ENCODE results near the gene POLR2J3.
"Not testable (repeated sequence)": the region's sequence is repeated elsewhere in the genome, so short reads cannot be mapped to it uniquely, and the experiment has no call there.

Gene POLR2J3

DNA sequence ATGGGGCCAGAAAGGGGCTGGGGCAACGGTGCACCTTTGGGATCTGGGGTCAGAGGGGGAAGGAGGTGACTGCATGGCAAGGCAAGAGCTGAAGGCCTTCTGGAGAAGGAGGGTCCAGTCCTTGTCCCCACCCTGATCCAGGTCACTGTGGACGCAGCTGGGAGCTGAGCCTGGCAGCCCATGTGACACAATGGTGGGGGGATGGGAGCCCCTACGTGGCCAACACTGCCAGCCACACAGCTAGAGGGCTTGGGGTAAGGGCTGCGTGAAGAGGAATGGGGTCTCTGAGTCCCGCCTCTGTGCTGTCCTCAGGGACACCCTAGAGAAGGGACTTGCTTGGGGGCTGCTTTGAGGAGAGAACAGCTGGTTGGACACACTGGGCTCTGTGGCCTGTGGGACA lies 9.3 kb upstream of the POLR2J3 start:
- DNase-seq: not testable (repeated sequence)

DNA sequence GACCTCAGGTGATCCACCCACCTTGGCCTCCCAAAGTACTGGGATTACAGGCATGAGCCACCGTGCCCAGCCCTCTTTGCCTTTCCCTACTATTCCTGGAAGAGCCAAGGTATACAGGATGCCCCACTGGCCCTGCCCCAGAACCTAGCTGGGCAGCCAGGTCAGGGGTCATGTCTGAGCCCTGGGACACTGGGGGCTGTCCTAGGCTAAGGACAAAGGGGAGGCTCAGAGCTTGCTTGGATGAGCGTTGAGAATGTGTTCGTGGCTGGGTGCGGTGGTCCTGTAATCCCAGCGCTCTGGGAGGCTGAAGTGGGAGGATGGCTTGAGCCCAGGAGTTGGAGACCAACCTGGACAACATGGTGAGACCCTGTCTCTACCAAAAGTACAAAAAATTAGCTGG lies 6.1 kb upstream of the POLR2J3 start:
- DNase-seq: not testable (repeated sequence)

DNA sequence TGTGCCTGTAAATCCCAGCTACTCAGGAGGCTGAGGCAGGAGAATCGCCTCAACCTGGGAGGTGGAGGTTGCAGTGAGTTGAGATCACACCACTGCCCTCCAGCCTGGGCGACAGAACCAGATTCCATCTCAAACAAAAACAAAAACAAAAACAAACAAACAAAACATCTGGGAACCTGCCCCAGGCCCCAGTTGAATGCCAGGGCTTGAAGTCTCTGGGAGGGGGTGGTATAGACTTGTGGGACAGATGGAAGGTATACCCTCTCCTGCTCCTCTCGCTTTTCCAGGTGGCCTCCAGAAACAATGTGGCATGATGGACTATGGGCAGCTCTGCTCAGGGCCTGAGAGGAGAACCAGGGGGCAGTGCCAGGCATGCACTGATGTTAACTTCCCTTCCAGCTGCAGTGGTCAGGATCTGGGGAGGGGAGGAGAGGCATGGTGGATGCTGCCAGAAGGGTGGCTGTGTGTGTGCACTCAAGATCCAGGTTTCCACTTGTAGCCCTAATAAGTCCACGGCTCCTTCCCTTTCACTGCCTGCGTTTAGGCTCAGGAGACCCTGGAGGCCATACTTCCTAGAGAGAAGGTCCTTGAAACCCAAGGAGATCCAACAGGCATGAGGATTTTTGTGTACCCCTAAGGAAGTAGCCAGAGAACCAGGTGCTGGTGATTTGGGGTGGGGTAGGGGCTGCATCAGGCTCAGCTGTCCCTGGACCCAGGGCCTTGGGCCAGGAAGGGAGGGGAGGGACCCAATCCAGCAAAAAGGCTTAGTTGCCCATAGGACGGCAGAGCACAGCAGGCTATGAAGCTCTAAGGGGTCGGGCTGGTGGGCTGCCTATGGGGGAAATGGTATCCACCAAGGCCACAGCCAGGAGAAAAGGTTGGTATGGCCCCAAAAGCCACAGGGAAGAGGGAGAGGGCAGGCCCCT lies 5.2 kb upstream of the POLR2J3 start:
- DNase-seq: not testable (repeated sequence)

DNA sequence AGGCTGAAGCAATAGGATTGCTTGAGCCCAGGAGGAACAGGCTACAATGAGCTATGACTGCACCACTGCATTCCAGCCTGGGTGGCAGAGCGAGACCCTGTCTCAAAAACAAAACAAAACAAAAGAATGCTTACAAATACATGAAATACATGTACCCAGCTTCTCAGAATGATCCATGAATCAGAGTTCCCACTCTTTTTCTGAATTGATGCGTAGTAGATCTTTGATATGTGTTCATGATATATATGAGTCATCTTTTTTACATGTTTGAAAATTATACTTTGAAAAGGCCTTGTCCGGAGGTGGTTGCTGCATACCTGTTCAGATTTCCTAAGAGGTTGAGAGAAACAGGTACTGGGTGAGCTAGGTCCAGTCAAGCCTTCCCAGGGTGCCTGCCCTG lies 4.0 kb upstream of the POLR2J3 start:
- not testable (repeated sequence) for DNase-seq

DNA sequence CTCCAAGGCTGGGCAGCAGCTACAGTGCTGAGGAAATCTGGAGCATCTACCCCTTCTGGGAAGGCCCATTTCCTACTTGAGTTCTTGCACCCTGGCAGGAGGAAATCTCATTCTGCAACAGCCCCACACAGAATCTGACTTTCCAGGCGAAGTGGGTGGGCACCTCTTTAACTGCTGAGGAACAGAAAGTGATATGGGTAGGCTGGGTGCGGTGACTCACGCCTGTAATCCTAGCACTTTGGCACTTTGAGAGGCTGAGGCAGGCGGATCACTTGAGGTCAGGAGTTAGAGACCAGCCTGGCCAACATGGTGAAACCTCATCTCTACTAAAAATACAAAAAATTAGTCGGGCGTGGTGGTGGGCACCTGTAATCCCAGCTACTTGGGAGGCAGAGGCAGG lies 2.2 kb upstream of the POLR2J3 start:
- DNase-seq: not testable (repeated sequence)

DNA sequence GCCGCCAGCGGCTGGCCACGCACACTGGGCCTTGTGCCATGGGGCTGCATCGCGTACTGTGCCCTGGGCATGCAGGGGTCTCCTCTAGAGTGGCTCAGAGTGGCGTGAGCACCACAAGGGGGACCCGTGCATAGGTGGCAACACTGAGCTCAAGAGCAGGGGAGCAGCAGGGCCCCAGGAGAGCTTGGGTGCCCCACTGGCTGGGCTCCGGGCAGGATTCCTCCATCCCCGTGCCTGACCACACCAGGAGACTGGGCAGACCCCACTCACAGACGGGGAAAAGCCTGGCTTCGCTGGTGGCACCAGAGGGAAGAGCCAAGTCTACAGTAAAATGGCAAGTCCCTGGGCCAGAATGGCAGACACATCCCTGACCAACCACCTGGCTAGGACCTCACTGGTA lies 3.8 kb downstream of the POLR2J3 start:
- DNase-seq: not testable (repeated sequence)

DNA sequence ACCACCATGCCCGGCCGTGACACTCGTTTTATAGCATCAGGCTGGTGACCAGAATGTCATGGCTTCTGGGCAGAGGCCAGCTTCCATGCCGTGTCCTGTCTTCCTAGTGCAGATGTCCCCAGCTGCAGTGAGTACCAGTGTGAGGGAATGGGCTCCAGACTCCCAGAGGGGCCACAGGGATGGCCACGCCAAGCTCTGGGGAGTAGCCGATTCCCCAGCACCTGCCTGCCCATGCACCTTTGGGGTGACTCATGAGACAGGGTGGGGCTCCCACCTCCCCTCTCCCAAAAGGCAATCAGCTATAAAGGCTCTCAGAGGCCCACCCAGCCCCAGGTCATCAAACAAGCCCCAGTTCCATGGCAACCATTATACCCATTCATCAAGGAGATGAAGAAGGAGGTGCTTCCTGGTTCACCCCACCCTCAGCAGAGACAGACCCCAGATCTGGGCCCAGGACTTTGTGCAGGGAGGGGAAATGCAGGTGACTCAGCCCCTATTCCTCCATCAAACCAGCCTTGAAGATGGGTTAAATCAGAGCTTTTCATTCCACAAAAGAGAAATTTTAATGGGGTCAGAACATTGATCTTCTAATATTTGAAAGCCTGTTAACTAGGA lies 21.5 kb downstream of the POLR2J3 start, which contains the start of gene SPDYE2:
SPDYE2 (plus strand) TSS at position 419 of the 615 bp plus-strand sequence. CDS start 2,030 bp downstream, outside the sequence.
- DNase-seq: not testable (repeated sequence)

DNA sequence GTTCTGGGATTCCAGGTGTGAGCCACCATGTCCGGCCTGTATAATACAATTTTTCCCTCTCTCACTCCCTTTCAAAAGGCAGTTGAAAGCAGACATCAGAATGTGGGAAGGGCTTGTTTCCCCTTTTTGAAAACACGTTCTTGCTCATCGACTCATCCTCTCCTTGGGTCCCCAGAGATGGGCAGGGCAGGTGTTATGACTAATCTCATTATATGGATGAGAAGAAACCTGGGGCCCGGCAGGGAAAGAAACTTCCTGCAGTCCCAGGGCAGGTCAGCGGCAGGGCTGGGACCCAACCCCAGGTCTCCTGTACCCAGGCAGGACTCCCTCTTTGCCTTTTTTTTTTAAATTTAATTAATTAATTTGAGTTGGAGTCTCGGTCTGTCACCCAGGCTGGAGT lies 26.0 kb downstream of the POLR2J3 start:
- not testable (repeated sequence) for DNase-seq

DNA sequence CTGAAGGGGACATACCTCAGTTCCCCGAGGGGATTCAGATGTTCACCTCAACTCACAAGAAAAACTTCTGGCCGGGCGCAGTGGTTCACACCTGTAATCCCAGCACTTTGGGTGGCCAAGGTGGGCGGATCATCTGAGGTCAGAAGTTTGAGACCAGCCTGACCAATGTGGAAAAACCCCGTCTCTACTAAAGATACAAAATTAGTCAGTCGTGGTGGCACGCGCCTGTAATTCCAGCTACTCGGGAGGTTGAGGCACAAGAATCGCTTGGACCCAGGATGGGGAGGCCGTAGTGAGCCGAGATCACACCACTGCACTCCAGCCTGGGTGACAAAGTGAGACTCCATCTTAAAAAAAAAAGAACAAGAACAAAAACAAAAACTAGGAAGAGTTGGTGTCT lies 27.1 kb downstream of the POLR2J3 start:
- not testable (repeated sequence) for DNase-seq

DNA sequence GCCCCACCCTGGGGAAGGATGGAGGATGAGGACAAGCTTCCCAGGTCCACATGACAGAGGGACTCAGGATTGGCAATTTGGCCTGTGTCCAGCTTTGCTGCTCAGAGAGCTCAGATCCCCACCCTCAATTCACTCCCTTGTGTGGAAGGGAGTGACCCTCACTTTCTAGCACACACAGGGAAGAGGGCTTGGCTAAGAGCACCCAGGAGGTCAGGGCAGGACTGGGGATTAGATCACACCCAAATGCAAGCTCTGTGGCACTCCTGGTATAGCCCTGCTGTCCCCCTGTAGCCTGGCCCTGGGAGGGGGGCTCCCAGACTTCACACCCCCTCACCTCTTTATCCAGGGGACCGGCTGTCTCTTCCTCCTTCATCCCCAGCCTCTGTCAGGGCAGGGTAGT lies 28.0 kb downstream of the POLR2J3 start:
- not testable (repeated sequence) for DNase-seq

DNA sequence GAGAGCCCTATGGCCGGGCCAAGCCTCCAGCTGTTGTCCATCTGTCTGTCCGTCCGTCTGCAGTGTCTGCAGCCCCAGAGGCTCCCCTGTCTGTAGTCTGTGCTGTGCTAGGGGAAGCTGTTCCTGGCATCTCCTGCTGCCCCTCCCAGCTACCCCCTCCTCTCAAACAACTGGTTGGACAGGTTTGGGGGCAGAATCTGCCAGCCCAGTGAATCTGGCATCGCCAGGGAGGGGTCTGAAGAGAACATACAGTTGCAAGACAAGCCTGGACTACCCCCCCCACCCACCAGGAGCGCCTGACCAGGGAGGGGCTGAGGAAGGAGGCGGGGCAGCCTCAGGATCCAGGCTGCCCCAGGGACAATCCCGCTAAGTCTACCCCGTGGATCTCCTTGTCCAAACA lies 28.8 kb downstream of the POLR2J3 start, which contains the start of gene UPK3BL2:
UPK3BL2 (minus strand) TSS at position 101 of the 400 bp plus-strand sequence; CDS start at position 41, 60 bp downstream.
- not testable (repeated sequence) for DNase-seq

DNA sequence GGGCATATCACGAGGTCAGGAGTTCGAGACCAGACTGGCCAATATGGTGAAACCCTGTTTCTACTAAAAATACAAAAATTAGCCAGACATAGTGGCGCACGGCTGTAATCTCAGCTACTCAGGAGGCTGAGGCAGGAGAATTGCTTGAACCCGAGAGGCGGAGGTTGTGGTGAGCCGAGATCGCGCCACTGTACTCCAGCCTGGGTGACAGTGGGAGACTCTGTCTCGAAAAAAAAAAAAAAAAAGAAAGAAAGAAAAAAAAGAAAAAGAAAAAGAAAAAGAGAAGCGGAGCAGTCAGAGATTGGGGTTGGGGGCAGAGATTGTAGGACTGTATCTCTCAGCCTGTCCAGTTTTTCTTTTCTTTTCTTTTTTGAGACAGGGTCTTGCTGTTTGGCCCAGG lies 29.6 kb downstream of the POLR2J3 start:
- not testable (repeated sequence) for DNase-seq

DNA sequence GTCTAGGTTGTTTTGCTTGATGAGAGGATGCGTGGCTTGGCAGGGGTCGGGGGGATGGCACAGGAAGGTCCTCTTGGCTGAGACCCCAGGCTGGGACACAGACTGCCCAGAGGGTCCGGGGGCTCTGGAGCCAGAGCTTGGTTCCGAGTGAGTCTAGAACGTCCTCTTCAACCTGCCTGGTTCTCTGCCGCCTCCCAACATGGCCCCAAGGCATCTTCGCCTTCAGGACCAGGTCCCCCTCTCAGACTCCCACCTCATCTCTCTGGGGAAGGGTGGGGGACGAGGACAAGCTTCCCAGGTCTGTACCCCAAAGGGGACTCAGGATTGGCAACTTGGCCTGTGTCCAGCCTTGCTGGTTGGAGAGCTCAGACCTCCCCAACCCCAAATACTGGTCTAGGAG lies 30.3 kb downstream of the POLR2J3 start:
- not testable (repeated sequence) for DNase-seq

DNA sequence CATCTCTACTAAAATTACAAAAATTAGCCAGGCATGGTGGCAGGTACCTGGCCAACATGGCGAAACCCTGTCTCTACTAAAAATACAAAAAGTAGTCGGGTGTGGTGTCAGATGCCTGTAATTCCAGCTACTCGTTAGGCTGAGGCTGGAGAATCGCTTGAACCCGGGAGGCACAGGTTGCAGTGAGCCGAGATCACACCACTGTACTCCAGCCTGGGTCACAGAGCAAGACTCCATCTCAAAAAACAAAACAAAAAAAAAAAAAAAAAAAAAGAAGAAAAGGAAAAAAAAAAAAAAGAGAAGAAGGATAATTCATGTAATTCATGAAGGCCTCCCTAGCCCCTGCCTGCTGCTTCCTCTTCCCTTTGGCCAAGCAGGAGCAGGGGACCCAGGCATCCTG lies 31.8 kb downstream of the POLR2J3 start:
- not testable (repeated sequence) for DNase-seq

DNA sequence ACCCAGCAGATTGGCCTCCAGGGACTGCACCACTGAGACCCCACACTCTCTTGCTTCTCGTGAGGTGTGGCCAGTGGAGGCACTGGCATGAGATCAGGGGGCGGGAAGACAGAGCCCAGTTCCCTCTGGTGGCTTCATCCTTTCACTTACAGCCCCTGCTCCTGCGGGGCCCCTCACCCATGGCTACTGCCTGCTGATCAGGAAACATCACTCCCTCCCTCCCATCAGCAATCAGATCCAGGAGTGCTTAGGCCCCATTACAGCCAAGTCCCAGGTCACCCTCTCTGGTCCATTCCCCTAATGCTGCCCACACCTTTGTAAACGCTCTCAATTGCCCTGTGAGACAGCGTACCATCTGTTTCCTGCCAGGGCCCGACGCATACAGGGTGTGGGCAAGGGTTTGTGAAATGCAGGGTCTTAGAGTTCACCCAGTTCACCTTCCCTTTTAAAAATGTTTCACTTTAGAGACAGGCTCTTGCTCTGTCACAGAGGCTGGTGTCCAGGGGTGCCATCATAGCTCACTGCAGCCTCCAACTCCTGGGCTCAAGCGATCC lies 37.2 kb downstream of the POLR2J3 start:
- DNase-seq: not testable (repeated sequence)

DNA sequence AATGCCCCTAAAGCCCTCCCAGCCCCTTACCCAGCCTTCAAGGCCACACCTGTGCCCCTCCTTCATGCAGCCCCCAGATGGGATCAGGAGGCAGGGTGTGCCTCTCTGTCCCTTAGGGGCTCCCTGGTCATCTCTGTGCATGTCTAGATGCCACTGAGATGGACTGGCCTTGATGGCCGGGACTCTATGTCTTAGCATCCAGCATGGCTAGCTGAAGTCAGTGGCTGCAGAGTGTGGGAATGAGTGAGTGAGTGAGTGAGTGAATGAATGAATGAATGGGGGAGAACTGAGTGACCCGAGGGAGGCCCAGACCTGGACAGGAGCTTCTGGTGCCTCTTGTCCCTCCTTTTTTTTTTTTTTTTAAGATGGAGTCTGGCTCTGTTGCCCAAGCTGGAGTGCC lies 40.3 kb downstream of the POLR2J3 start:
- not testable (repeated sequence) for DNase-seq

DNA sequence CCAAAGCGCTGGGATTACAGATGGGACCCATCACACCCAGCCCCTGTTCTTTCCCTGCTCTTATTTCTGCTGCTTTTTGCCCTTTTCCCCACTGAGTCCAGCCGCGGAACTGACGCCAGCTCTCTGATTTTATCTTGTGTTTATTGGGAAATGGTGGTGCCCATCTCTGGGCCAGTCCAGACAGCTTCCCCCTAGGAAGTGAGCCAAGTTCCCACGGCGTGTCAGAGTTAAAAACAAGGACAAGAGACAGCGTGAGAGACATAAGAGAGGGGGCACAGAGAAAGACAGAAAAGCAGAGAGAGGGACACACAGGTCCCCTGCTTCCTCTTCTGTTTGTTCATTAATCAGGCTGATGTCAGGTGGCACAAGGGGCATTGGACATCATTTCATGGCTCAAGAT lies 40.8 kb downstream of the POLR2J3 start:
- DNase-seq: not testable (repeated sequence)

DNA sequence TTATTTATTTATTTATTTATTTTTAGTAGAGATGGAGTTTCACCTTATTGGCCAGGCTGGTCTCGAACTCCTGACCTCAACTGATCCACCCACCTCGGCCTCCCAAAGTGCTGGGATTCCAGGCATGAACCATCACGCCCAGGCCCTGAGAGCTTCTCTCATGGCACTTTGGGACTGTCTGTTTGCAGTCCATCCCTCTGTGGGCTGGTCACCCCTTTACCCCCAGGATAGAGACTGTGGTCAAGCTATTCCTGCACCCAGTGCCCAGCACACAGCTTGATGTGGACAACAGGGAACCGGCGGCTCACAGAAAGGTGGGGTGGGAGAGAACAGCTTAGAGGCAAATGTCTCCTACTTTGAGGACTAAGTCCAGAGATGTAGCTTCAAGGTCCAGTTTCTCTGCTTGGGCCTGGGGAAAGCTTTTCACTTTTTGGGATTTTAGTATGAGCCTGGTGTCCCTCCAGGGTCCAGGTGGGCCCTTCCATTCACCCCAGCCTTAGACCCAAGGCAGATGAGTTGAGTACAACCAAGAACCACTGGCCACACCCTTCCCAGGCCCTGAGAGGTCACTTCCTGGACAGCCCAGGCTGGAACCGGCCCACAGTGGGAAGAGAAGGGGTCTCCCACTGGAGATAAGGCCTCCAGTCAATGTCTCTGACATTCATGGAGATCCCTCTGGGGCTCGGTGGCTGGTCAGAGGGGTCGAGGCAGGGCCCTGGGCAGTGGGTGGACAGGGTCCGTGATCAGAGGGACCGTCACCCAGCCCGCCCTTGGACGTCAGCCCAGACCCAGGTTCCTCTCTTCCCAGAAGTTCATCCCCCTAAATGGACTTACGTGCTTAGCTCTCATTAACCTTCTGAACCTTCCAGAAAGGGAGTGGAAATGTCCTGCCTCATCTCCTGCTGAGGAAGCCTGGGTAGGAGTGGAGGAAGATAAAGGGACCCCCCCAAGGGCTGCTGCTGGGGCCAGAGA lies 44.3 kb downstream of the POLR2J3 start:
- DNase-seq: not testable (repeated sequence)

DNA sequence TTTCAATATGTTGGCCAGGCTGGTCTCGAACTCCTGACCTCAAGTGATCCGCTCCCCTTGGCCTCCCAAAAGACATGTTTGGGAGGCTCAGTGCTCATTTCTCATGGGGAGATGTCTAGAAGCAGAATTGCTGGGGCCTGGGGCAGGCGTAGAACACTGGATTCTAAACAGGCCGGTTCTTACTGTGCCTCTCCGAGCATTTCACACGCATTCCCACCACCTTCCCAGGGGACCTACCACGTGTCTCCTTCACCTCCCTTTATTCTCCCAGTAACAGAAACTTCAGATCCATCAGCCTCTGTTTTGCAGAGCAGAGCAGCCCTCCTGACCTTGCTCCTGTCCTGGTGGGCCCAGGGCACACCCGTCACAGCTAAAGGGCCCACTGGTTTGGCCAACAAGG lies 45.2 kb downstream of the POLR2J3 start:
- DNase-seq: not testable (repeated sequence)

DNA sequence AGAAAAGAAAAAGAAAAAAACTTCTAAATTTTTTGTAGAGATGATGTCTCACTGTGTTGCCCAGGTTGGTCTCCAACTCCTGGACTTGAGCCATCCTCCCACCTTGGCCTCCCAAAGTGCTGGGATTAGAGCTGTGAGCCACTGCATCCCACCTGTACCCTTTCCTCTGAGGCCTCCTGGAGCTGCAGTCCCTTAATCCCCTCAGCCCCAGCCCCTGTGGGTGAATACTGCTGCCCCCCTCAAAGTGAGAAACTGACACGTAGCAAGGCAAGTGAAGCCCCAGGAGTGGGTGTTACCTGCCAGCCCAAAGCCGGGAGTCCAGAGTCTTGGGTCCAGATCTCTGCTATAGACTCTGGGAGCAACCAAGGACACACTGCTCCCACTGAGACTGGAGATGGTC lies 47.6 kb downstream of the POLR2J3 start:
- DNase-seq: not testable (repeated sequence)

DNA sequence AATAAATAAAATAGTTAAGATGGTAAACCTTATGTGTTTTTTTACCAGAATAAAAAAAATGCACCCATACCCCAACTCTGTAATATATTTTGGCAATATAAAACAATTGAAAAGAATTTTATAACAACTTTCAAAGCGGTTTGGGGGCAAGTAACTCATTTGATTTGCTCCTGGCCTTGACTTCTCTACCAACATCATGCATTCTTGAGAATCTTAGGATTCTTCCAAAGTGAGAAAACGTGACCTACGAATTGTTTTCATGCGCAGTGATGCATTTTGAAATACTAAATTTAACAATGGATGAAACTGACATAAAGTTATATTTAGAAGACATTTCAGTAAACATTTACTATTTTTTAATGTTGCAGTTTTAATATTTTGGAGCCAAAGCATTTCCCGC lies 51.6 kb downstream of the POLR2J3 start:
- not testable (repeated sequence) for DNase-seq

DNA sequence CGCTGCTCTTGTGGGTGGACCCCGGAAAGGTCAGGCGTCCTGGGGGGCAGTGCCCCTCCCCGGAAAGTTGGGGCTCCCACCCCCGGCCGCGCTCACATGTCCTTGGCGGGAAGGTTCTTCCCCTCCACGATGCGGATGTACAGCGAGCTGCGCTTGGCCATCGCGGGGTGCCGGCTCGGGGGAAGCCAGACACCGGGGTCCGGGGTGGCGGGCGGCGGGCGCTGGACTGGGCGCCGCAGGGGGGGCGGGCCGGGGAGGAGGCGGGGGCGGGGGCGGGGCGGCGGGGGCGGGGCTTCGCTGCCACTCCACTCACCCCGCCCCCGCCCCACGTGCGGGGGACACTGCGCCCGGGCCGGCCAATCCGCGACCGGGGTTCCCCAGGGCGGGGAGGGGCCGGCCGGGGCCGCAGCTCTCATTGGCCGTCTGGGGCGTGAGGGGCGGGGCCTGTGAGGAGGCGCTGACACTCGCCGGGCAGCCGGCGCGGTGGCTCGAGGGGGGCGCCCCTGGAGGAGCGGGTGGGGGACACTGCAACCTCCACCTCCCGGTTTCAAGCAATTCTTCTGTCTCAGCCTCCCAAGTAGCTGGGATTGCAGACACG lies 54.7 kb downstream of the POLR2J3 start, which contains the start of gene RASA4B:
RASA4B (minus strand) TSS at position 228 of the 598 bp plus-strand sequence; CDS start at position 161, 67 bp downstream.
- DNase-seq: not testable (repeated sequence)
